Amygdala (tissue), 56 donors: ENCODE results near the gene MAGOHB.

Experiments
- DNase-seq, 56 donors: peaks; one replicate each; lab custom pipeline; 2025; lab: John Stamatoyannopoulos, UW

MAGOHB gene

GRCh38 chr12:10557766-10558165 is 55.6 kb downstream of the MAGOHB start:
- no peak for DNase-seq

- no peak for DNase-seq
These were observed 56.1 kb downstream of the MAGOHB start for GRCh38 chr12:10557329-10557728.

- no peak for DNase-seq
These were observed 58.5 kb downstream of the MAGOHB start for GRCh38 chr12:10554756-10555481.

GRCh38 chr12:10554228-10554755 is 59.1 kb downstream of the MAGOHB start:
- DNase-seq: no peak
